Stimulated activated CD8-positive, alpha-beta memory T cell treated with anti-CD3 and anti-CD28 coated beads, Interleukin-4, amount 100 ng/mL, for 4 hours (primary cell): ENCODE data around the gene NEUROD2.

Experiments
- DNase-seq, 2 donors: peaks; one replicate each; pipeline ENCODE4 v3.0.0-alpha.2; 2020; ENCODE audit warnings: low read depth in 2 of 2, low spot score in 1 of 2

The NEUROD2 gene

DNA sequence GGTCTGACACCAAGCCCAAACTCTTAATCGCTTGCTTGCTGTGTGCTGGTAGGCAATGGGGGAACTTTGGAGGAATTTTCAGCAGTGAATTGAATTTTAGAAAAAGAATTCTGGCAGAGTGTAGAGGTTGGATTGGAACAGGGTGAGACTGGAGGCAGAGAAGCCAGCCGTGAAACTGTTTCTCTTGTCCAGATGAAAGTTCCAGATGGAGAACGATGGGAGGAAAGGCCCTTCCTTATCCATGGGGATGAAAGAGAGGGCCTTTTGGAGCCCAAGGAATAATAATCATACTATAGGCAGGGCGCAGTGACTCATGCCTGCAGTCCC lies 26.0 kb downstream of the NEUROD2 start:
- DNase-seq, result no peak

- DNase-seq, result no peak
Observed at GRCh38 chr17:39581071-39581758, 26.5 kb downstream of the NEUROD2 start.

DNA sequence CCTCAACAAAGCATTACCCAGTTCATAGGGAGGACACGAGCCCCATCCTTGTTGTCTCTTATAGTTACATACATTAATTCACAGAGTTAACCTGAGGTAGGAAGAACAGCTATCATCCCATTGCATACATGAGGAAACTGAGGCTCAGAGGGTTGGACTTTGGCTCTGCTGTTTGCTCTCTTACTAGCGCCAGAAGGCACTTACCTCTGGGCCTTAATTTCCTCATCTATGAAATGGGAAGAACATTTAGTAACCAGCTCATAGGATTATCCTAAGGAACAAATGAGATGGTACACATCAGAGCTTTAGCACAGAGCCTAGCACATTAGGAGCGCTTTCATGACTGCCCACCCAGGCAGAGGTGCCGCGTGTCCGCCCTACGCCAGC lies 27.6 kb downstream of the NEUROD2 start:
- no peak for DNase-seq

- no peak for DNase-seq
Observed at GRCh38 chr17:39579318-39580081, 28.2 kb downstream of the NEUROD2 start.

DNA sequence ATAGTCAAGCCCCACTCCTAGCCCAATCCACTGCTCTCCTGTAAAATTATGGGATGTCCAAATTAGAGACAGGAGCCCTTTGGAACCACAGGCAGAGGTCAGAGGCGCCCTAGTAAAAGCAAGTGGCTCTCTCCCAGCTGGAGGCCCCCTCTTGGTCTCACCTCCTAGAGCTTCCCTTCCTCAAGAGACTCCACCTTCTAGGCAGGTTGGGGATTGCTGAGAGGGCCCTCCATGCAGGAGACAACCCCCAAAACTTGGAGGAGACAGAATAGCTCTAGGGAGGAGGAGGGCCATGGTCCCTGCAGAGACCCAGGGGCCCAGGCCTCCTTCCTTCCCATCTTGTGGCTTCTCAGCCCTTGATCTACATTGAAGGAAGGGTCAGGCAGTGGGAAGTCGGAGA lies 29.4 kb downstream of the NEUROD2 start:
- DNase-seq, result no peak

- no peak for DNase-seq
Observed at GRCh38 chr17:39576187-39576586, 31.5 kb downstream of the NEUROD2 start.

GRCh38 chr17:39573447-39574298 lies 34.0 kb downstream of the NEUROD2 start:
- no peak for DNase-seq

DNA sequence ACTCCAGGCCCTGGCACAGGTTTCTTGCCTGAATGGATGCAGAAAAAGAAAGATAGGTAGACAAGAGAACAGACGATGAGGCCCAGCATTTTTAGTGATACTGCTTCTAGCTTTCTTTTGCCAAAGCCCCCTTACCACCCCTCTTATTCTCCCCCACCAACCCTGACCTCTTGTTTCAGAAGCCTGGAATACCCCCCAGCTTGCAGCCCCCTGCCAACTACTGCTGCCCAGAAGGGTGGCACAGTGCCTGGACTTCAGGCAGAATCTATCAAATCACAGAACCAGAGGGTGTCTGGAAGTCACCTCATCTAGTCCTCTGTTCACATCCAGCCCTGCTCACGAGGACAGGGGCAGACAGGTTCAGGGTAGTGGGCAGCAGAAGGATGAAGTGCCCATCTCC lies 35.6 kb downstream of the NEUROD2 start:
- no peak for DNase-seq

DNA sequence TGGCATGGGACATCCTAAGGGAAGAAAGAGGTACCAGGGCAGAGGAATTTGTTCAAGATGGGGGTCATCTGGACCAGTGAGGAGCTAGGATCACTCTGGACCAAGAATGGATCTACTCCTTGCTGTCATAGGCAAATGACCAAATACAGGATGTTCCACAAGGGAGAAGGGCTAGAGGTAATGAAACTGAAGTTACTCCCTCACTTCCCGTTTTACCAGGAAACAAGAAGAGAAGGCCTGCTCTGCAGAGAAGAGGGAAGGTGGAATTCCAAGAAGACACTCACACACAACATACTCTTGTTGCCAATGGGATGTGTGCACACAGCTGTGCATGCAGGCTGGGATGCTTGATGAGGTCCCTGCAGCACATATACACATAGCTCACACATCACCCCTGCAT lies 38.6 kb downstream of the NEUROD2 start:
- no peak for DNase-seq

DNA sequence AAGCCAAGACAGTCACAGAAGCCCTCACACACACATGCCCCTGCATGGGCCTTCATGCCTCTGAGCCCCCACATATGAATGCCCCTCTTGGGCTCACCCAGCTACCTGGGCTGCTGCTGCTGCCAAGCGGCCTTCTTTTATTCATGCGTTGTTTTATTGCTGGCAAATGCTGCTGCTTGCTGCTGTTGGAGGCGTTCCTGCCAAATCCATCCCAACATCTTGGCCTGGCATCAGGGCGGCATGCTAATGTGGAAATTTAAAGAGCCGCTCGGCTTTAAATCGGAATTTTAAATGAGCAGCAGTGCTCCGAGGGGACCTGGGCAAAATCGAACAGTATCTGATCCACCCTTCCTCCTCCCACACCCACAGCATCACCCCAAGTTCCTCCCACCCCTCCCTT lies 39.0 kb downstream of the NEUROD2 start:
- no peak for DNase-seq

DNA sequence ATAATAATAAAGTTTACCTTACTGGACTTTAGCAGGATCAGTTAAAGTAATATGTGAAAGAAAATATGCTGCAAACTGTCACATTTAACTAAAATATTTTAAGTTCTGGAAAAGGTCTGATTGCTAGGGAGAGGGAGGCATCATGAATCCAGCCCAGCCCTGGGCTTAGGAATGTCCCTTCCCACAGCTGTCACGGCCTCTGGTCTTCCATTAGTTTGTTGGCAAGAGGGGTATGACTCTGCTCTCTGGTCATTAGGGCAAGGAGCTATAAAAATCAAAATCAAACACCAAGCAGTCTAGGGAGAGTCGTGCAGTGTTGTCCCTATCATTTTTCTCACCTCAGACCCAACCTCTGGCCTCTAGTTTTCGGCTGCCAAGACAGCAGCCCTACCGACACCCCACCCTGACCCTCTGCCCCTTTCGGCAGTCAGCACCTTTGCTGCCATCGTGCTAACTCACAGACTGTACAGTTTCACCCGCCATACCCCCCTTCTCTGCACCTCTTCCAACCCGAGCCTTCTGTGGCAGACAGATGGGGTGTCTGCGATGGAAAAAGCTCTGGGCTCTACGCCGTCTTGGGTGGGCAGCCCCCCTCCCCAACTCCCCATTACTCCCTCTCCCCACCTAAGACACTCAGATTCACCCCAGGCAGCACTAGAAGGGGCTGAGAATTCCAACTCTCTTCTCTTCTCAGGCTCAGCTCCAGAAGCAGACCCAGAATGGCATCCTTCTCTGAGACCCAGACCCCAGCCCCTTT lies 41.4 kb downstream of the NEUROD2 start:
- no peak for DNase-seq

DNA sequence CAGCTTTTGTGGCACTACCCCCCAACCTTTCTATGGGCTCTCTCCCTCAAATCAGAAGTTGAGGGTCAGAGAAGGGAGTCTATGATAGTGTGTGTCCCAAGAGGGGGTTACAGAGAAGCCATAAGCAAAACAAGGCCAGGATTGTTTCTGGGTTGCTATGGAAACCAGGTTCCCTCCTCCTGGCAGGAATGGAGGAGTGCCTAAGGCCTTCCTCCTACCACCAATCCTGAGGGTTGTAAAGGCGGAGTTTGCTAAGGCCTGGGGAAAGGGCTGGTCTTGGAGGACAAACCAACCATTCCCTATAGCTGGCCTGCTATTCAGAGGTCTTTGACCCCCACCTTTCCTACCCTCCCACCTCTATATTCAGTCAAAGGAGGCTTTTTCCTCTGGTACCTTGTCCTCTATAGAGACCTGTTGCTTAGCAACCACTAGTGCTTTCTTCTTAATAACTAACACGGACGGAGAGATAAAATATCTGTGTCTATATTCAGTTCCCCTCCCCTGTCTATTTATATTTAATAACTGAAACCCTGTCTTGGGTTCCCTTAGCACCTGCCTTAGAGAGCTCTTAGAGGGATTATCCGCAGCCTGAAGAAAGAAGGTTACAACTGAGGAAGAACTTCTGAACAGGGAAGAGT lies 43.4 kb downstream of the NEUROD2 start:
- DNase-seq, result no peak

DNA sequence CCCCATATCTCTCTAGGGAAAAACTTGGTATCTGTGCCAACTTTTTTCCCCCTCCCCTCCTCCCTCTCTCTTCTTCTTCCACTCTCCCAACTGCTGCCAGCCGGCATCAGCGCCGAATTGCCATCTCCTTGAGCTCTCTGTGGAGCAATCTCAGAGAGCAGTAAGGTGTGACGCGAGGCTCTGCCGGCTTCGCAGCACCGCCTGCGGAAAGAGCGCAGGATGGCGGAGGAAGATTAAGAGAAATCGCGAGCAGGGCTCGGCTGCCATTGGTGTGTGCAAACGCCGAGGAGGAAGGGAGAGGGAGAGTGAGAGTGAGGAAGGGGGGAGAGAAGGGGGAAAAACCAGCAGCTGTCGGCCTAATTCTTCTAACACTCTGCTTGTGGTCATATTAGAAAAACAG lies 44.2 kb downstream of the NEUROD2 start:
- DNase-seq, result no peak

DNA sequence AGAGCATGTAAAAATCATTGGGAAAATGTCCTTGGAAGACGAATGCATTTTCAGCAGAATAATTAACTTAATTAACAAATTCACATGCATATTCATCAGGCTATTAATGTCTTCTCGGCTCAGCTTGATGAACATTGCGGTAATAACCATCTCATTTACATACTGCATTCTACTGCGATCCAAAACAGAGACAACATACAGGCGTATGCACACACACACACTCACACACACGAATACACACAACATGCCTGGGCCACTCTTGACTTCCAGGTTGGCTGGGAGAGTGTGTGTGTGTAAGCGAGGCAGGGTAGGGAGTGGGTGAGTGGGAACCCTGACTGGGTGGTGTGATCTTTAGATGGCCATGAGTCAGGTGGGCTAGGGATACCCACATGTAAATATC lies 44.7 kb downstream of the NEUROD2 start:
- DNase-seq, result no peak

DNA sequence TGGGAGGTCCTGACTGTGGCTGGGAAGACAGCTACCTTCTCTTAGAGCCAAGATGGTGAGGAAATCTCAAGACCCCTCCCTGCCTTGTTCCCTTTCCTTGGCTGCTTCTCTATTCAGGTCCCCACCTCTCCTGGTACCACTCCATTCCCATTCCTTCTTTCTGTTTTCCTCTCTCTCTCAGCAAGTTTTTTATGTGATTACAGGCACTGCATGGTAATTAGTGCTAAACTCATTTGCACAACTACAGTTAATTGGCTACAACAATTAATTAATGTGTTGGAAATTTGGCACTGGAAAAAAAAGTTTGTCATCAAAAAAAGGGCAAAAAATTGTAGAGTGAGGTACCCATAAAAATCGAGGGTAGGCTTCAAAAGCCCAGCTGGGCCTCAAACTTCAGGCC lies 45.3 kb downstream of the NEUROD2 start:
- DNase-seq, result no peak

DNA sequence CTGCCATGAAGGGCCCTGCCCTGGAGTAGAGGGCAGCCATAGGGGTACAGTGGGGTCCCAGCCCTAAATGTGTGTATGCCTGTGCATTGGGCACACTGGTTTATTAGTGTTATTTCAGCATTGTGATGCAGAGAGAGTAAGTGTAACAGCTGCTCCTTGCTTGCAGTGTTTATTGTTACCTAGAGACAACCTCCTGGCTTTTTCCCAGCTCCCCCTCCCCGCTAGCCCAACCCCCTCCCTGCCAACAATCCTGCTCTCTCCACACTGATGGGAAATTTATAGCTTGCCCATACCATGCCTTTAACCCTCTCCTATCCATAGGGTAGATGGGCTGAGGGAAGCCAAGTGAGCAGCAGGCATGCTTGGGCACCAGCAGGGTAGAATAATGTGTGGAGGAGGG lies 51.3 kb downstream of the NEUROD2 start:
- no peak for DNase-seq

GRCh38 chr17:39555368-39555767 lies 52.4 kb downstream of the NEUROD2 start:
- no peak for DNase-seq
